Esophagus (tissue), 2 donors: ENCODE measurements around the gene FNDC10. TPM values are rescaled to one million over a fixed set of nuclear protein-coding genes. Genes with fewer than 3 reads are reported as not detected.
A peak's percentile ranks its signal among the peaks of the same experiment; 100 is the strongest.
"Not testable (repeated sequence)": the region's sequence is repeated elsewhere in the genome, so short reads cannot be mapped to it uniquely, and the experiment has no call there.

ENCODE experiments used
- H3K27ac ChIP-seq, 2 donors: one replicate each; pipeline ENCODE4 v1.5.1; 2013; ENCODE audit warnings: low read depth in 2 of 2, mild to moderate bottlenecking in 2 of 2, inconsistent platforms in 1 of 2, low read length in 1 of 2, moderate library complexity in 1 of 2
- H3K27me3 ChIP-seq, 2 donors: one replicate each; pipeline ENCODE4 v1.6.1; 2013; ENCODE audit warnings: low read length in 2 of 2, control low read depth in 1 of 2, mild to moderate bottlenecking in 1 of 2; ENCODE audit not compliant: insufficient read depth in 2 of 2, control insufficient read depth in 1 of 2
- H3K36me3 ChIP-seq, 2 donors: one replicate each; pipeline ENCODE4 v1.6.1; 2013; ENCODE audit warnings: low read length in 1 of 2; ENCODE audit not compliant: control insufficient read depth in 2 of 2, insufficient read depth in 2 of 2
- H3K4me1 ChIP-seq, 2 donors: one replicate each; pipeline ENCODE4 v1.6.1; 2013; ENCODE audit warnings: low read length in 1 of 2; ENCODE audit not compliant: control insufficient read depth in 2 of 2, insufficient read depth in 2 of 2
- H3K4me3 ChIP-seq, 2 donors: one replicate each; pipeline ENCODE4 v1.5.1; 2013; ENCODE audit warnings: low read length in 2 of 2, mild to moderate bottlenecking in 2 of 2, low read depth in 1 of 2, moderate library complexity in 1 of 2
- H3K9me3 ChIP-seq, 2 donors: one replicate each; pipeline ENCODE4 v1.6.1; 2013; ENCODE audit warnings: mild to moderate bottlenecking in 2 of 2, low read depth in 1 of 2, low read length in 1 of 2, moderate library complexity in 1 of 2; ENCODE audit not compliant: control insufficient read depth in 2 of 2, insufficient read depth in 1 of 2
- WGBS, 2 donors: extraction: QIAGEN DNeasy Blood & Tissue Kit; methylation state at CpG; one replicate each; pipeline ENCODE4 v1.1.7; 2013; 5-methylcytosine and 5-hydroxymethylcytosine counted together
- polyA plus RNA-seq, 2 donors: library from polyadenylated mRNA; stranded (reverse); fragments of 200-250 nt; gene quantifications; one replicate each; pipeline ENCODE4 v1.2.3, GENCODE V29; 2013
- donor health status: healthy with polysubstance abuse.
- donor health status: Bipolar disorder and iron deficiency.

The FNDC10 gene
- polyA plus RNA-seq, 2 donors = 7.5 to 8.3 TPM

DNA sequence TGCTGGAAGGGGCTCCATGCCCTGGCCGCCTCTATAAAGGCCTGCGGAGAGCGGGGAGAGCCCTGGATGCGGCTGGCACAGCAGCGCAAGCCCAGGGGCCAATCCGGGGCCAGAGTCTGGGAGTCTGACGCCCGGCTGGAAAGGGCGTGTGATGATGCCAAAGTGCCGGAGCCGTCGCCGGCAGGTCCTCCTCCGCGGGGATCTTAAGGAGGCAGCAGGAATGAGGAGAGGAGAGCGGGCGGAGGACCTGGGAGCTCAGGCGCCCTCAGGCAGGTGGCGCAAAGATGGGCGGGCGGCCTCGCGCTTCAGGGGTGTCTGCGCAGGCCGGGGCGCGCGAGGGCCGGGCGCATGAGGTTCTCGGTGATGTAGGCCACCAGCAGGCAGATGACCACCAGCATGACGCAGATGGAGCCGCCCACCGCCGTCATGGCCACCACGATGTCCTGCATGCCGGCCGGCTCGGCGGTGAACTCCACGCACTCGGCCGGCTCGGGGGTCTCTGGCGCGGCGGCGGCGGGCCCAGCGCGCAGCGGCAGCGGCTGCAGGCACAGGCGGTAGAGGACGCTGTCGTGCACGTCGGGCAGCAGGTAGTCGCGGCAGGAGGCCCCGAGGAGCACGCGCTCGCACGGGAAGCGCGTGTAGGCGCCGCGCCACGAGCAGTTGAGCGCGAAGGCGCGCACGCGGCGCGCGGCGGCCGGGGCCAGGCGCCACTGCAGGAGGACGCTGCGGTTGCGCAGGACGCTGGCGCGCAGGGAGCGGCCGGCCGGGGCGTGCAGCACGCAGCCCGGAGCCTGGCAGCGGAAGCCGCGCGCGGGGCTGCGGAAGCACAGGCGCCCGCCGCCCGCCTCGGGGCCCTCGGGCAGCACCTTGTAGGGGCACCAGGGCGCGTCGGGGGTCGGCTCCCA lies 653 bp downstream of the FNDC10 start:
- Histone ChIP-seq H3K27me3 (peaks cover 0 to 7% of the 10 kb centered on the region in 2 donors), H3K27ac (no peak overlapping the region), H3K36me3 (no peaks in the 10 kb centered on the region), H3K4me3 (peak overlapping the region; percentile 44 to 63), H3K4me1 (peaks cover 13 to 17% of the 10 kb centered on the region in 2 donors), H3K9me3 (peaks cover 0 to 2% of the 10 kb centered on the region in 2 donors)
- 10 to 16% methylated on average over 93 to 111 of the region's 111 CpGs for WGBS, 2 donors

DNA sequence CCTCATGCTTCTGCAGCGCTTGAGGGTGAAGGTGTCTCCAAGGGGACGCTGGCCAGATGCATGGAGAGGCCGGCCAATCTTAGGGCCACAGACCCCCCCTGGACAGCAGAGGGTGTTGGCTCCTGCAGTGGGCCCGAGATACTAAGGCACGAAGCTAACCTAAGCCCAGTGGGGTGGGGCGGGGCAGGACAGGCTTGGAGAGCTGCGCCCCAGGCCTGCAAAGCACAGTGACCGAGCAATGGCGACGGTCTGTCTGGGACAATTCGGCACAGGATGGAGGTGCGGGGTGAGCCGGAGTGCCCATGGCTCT lies 1.3 kb downstream of the FNDC10 start:
- Histone ChIP-seq H3K27me3 (peaks cover 0 to 7% of the 10 kb centered on the region in 2 donors), H3K4me1 (peaks cover 13 to 17% of the 10 kb centered on the region in 2 donors), H3K4me3 (no peak overlapping the region), H3K27ac (no peak overlapping the region), H3K36me3 (no peaks in the 10 kb centered on the region), H3K9me3 (peaks cover 0 to 2% of the 10 kb centered on the region in 2 donors)
- 80 to 85% methylated on average over 13 of the region's 13 CpGs for WGBS, 2 donors

DNA sequence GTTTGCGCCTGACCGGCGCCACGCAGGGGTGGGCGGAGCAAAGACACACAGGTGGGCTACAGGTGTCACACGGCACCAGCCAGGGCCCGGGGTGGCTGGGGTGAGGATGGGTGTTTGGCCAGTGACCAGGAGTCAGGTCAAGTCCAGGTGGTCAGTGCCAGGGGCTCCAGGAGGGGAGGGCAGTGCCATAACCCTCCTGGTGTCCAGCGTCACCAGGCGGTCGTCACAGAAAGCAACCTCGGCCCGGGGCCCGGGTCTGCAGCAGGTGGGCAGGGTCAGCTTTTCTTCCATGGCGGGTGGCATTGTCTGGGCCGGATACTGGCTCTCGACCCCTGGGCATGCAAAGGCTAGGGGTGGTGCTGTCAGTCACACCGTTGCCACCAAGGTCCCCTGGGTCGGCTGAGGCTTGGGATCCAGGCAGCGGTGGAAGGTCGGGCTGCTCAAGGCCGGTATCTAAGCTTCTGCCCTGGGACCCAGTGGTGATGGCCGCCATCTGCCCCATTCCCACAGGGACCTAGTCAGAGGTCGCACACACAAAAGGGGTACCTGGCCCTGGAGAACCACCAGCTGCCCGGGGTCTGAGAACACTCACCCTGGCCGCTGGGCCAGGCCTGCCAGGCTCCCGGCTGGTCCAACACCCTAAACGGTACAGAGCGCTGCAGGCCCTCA lies 1.8 kb downstream of the FNDC10 start:
- Histone ChIP-seq H3K9me3 (peaks cover 0 to 2% of the 10 kb centered on the region in 2 donors), H3K36me3 (no peaks in the 10 kb centered on the region), H3K4me1 (peaks cover 13 to 17% of the 10 kb centered on the region in 2 donors), H3K27me3 (peaks cover 0 to 7% of the 10 kb centered on the region in 2 donors), H3K27ac (no peak overlapping the region), H3K4me3 (no peak overlapping the region)
- WGBS, 2 donors = 80 to 87% methylated on average over 28 of the region's 28 CpGs

DNA sequence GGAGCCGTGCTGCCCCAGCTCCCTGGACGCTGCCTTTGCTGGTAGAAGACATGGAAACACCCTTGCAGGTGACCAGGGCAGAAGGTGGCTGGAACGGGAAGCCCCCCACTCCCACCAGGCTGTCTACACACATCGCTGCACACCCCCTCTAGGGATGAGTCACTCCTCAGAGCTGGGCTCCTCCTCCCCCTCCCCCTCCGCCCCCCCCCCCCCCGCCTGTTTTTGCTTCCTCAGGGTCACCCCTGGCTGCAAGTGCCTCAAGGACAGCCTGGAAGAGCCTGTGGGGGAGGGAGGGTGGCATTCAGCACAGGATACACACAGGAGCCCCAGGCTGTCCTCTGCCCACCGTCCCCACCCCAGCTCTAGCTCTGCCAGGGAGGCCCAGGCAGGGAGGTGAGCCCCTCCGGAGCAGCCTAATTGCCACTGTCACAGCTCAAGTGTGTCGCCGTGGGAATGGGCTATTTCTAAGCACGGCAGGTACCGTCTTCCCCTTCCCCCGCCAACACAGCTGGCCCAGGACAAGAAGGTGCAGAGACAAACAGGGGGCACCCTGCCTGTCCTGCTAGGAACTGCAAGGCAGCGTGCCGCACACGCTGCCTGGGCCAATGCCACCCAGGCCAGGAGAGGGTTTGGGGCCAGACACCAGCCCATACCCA lies 2.5 kb downstream of the FNDC10 start:
- WGBS, 2 donors = 18 to 19% methylated on average over 14 to 15 of the region's 16 CpGs
- Histone ChIP-seq H3K27ac (no peak overlapping the region), H3K36me3 (no peaks in the 10 kb centered on the region), H3K4me3 (no peak overlapping the region), H3K27me3 (peaks cover 0 to 7% of the 10 kb centered on the region in 2 donors), H3K4me1 (peaks cover 13 to 17% of the 10 kb centered on the region in 2 donors), H3K9me3 (peaks cover 0 to 2% of the 10 kb centered on the region in 2 donors)

DNA sequence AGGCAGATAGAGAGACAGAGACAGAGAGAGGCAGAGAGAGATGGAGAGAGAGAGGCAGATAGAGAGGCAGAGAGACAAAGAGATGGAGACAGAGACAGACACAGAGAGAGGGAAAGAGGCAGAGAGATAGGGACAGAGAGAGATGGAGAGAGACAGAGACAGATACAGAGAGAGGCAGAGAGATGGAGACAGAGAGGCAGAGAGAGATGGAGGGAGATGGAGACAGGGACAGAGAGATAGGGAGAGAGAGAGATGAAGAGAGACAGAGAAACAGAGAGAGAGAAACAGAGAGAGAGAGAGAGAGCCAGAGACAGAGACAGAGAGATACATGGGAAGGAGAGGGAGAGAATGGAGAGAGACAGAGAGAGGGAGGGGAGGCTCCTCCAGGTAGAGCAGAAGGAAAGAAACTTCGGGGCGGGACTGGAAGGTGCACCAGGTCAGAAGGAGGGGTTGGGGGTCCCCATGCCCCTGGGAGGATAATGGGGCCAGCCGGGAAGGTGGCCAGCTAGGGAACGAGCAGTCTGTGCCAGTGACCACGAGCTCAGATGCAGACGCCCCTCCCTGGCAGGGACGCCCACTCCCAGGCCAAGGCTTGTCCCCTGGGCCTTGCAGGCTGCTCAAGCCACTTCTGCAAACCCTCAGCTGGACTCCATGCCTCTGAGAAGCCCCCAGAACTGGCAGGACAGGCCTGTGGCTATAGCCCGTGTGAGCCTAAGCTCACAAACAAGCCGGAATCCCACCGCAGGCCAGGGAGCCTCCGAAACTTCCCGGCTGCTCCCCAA lies 3.3 kb downstream of the FNDC10 start:
- no peak overlapping the region for H3K4me3 ChIP-seq
- peaks cover 0 to 7% of the 10 kb centered on the region in 2 donors for H3K27me3 ChIP-seq
- H3K9me3 ChIP-seq = peaks cover 0 to 2% of the 10 kb centered on the region in 2 donors
- WGBS, 2 donors = 41 to 42% methylated on average over 12 of the region's 12 CpGs
- H3K27ac ChIP-seq = no peak overlapping the region
- peaks cover 13 to 17% of the 10 kb centered on the region in 2 donors for H3K4me1 ChIP-seq
- H3K36me3 ChIP-seq = no peaks in the 10 kb centered on the region

DNA sequence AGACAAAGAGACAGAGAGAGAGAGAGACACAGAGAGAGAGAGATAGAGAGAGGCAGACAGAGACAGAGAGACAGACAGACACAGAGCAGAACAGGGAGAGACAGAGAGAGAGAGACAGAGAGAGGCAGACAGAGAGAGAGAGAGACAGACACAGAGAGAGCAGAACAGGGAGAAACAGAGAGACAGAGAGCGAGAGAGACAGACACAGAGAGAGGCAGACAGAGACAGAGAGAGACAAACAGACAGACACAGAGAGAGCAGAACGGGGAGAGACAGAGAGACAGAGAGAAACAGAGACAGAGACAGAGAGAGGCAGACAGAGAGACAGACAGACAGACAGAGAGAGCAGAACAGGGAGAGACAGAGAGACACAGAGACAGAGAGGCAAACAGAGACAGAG lies 4.6 kb downstream of the FNDC10 start:
- H3K27me3 ChIP-seq, H3K4me3 ChIP-seq, H3K9me3 ChIP-seq, H3K27ac ChIP-seq, H3K36me3 ChIP-seq: not testable (repeated sequence)
- peaks cover 10% of the 10 kb centered on the region in 2 donors for H3K4me1 ChIP-seq
- 81 to 85% methylated on average over 2 of the region's 2 CpGs for WGBS, 2 donors

DNA sequence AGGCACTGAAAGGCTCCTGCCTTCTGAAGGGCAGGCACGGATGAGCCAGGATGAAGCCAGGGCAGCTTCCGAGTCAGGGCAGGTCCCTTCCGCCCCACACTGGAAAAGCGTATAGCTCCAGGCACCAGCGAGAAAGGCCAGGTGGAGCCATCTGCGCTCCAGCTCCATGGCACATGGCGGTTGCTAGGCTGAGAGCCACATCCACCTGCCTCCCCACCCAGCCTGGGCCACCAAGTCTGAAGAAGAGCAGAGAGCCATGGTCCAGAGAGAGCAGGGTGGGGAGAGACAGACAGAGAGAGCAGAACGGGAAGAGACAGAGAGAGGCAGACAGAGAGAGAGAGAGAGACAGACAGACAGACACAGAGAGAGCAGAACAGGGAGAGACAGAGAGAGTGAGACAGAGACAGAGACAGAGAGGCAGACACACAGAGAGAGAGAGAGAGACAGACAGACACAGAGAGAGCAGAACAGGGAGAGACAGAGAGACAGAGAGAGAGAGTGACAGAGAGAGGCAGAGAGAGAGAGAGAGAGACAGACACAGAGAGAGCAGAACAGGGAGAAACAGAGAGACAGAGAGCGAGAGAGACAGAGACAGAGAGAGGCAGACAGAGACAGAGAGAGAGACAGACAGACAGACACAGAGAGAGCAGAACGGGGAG lies 5.2 kb downstream of the FNDC10 start:
- Histone ChIP-seq H3K27ac (no peak overlapping the region), H3K36me3 (no peaks in the 10 kb centered on the region), H3K27me3 (peaks cover 0 to 4% of the 10 kb centered on the region in 2 donors), H3K9me3 (peaks cover 0 to 2% of the 10 kb centered on the region in 2 donors), H3K4me3 (no peak overlapping the region), H3K4me1 (peaks cover 7 to 8% of the 10 kb centered on the region in 2 donors)
- WGBS, 2 donors = 41 to 55% methylated on average over 10 of the region's 10 CpGs

DNA sequence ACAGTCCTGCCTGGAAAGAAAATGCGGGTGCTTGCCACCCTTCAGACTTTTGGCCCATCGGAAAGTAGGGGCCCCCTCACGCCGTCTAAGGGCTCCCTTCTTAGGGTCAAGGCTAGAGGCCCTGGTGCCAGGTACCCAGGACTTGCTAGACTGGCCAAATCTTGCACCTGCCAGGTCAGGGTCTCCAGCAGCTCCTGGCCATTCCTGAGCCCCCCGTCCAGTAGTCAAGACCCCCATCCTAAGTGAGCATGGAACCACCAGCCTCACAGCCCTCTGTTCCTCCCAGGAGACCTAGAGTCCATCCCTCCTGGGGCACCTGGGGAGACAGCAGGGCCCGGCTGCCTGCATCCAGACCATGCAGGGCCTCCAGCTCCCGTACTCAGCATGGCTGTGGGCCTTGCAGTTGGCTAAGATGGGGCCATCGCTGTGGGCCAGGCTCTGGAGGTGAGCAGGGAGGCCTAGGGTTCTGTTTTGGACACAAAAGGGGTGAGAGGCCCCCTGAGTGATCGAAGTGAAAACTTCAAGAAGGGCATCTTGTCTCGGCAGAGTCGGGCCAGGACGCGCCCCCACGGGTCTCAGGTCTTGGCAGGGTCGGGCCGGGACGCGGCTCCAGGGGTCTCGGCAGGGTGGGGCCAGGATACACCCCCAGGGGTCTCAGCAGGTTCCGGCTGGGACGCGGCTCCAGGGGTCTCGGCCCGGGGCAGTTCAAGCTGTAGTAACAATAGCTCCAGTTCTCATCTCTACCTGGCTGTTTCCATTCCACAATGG lies 5.9 kb downstream of the FNDC10 start:
- H3K27me3 ChIP-seq = peaks cover 0 to 3% of the 10 kb centered on the region in 2 donors
- no peaks in the 10 kb centered on the region for H3K36me3 ChIP-seq
- WGBS, 2 donors = 78 to 79% methylated on average over 24 of the region's 24 CpGs

More for the DNA sequence above, 5.9 kb downstream of the FNDC10 start:
- H3K4me3 ChIP-seq = no peak overlapping the region
- H3K4me1 ChIP-seq = peaks cover 3 to 4% of the 10 kb centered on the region in 2 donors
- H3K9me3 ChIP-seq = peaks cover 0 to 2% of the 10 kb centered on the region in 2 donors
- H3K27ac ChIP-seq = no peak overlapping the region
